Measurements from ENCODE around the gene ASB13. TPM values are rescaled to one million over a fixed set of nuclear protein-coding genes. Genes with fewer than 3 reads are reported as not detected.

Gene ASB13, protein sequence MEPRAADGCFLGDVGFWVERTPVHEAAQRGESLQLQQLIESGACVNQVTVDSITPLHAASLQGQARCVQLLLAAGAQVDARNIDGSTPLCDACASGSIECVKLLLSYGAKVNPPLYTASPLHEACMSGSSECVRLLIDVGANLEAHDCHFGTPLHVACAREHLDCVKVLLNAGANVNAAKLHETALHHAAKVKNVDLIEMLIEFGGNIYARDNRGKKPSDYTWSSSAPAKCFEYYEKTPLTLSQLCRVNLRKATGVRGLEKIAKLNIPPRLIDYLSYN
- polyA plus RNA-seq (2012; ENCODE audit: missing spikeins) = 0.53 TPM

DNA sequence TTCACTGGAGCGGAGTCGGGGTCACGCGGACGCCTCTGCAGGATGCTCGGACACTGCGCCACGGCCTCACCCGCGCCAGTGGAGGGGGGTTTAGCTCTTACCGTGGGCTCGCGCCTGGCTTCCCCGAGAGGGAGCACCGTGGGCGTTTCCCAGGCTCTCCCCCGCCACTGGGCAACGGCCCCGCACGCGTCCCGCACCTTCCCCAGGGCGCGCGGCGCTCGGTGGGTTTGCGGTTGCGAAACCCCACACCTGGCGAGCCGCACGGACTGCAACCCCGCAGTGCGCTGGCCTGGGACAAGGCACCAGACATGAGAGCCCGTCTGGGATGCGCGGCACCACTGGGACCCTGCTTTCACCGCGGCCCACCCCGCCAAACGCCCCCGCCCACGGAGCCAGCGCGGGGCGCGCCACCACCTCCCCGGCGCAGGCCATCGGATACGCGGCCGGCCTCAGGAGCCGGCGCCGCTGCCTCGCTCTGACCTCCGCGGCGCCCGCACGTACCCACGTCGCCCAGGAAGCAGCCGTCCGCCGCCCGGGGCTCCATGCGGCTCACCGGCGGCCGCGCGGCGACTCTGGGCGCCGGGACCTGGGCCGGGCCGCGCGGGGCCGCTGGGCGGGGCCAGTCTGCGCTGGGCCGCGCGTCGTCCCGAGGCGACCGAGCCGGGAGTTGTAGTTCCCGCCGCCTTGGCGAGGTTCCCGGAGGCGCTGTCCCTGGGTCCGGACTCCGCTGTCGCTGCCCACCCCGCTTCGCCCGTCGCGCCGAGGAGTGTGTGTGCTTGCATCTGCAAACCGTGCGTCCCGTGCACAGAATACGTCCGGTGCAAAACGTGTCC is at the start of gene ASB13:
TSS of gene ASB13 (minus strand) at position 588 of the 833 bp plus-strand sequence. CDS start at position 544, 44 bp downstream.
- TF ChIP-seq TAF1 (IDR thresholded peaks at IDR 0.05; ENCODE audit: borderline replicate concordance, low read depth, low read length) = no peak
- TF ChIP-seq POLR2A (IDR thresholded peaks at IDR 0.05; ENCODE audit: low read depth, low read length) = no peak
- TF ChIP-seq POLR2AphosphoS5 (IDR thresholded peaks at IDR 0.05; ENCODE audit: low read depth, low read length) = no peak
- no peak for FAIRE-seq
- DNase-seq (ENCODE audit: insufficient read length) = no peak

GRCh38 chr10:5711642-5712041 is 45.2 kb upstream of the ASB13 start:
- FAIRE-seq (no peak), DNase-seq (ENCODE audit: insufficient read length) (no peak)
- no peak for TF ChIP-seq TAF1 (IDR thresholded peaks at IDR 0.05; ENCODE audit: borderline replicate concordance, low read depth, low read length)
- no peak for TF ChIP-seq POLR2AphosphoS5 (IDR thresholded peaks at IDR 0.05; ENCODE audit: low read depth, low read length)
- TF ChIP-seq POLR2A (IDR thresholded peaks at IDR 0.05; ENCODE audit: low read depth, low read length) = no peak

DNA sequence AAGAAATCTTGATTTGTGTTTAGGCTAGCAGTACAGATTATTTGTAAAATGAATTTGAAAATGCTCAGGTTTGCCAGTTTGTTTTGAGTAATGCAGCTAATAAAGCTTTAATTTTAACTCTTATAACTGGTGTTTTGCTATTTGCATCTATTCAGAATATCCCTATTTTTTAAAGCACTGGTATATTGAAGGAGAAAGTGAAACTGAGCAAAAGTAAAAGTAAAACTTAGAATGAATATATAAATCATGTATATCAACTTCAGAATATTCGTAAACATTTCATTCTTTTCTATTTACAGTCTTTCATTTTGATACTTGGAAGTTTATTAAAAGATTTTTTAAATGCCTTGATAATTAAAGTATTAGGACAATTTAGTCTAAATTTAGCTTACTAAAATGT is 44.5 kb upstream of the ASB13 start:
- FAIRE-seq (no peak), DNase-seq (ENCODE audit: insufficient read length) (no peak)
- TF ChIP-seq TAF1 (IDR thresholded peaks at IDR 0.05; ENCODE audit: borderline replicate concordance, low read depth, low read length) = no peak
- no peak for TF ChIP-seq POLR2AphosphoS5 (IDR thresholded peaks at IDR 0.05; ENCODE audit: low read depth, low read length)
- no peak for TF ChIP-seq POLR2A (IDR thresholded peaks at IDR 0.05; ENCODE audit: low read depth, low read length)

- TF ChIP-seq TAF1 (IDR thresholded peaks at IDR 0.05; ENCODE audit: borderline replicate concordance, low read depth, low read length) = no peak
- no peak for TF ChIP-seq POLR2A (IDR thresholded peaks at IDR 0.05; ENCODE audit: low read depth, low read length)
- no peak for TF ChIP-seq POLR2AphosphoS5 (IDR thresholded peaks at IDR 0.05; ENCODE audit: low read depth, low read length)
- FAIRE-seq = peak; percentile 70
- no peak for DNase-seq (ENCODE audit: insufficient read length)
Observed at GRCh38 chr10:5709865-5710264, 43.5 kb upstream of the ASB13 start.

DNA sequence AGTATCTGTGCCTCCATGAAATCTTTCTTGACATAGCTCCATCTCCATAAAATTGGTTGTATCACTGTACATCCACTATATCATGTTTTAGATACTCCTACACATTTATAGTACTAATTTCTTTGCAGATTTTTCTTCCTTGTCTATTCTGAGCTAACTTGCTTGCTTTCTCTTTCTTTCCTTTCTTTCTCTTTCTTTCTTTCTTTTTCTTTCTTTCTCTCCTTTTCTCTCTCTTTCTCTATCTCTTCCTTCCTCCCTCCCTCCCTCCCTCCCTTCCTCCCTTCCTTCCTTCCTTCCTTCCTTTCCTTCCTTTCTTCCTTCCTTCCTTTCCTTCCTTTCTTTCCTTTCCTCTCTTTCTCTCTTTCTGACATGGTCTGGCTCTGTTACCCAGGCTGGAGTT is 42.0 kb upstream of the ASB13 start:
- FAIRE-seq = no peak
- TF ChIP-seq POLR2AphosphoS5 (IDR thresholded peaks at IDR 0.05; ENCODE audit: low read depth, low read length) = no peak
- TF ChIP-seq TAF1 (IDR thresholded peaks at IDR 0.05; ENCODE audit: borderline replicate concordance, low read depth, low read length) = no peak
- TF ChIP-seq POLR2A (IDR thresholded peaks at IDR 0.05; ENCODE audit: low read depth, low read length) = no peak

GRCh38 chr10:5698062-5698461 is 31.7 kb upstream of the ASB13 start:
- FAIRE-seq = peak; percentile 65
- TF ChIP-seq POLR2A (IDR thresholded peaks at IDR 0.05; ENCODE audit: low read depth, low read length) (no peak), POLR2AphosphoS5 (IDR thresholded peaks at IDR 0.05; ENCODE audit: low read depth, low read length) (no peak), TAF1 (IDR thresholded peaks at IDR 0.05; ENCODE audit: borderline replicate concordance, low read depth, low read length) (no peak)
- no peak for DNase-seq (ENCODE audit: insufficient read length)

More for the DNA sequence above, 42.0 kb upstream of the ASB13 start:
- DNase-seq (ENCODE audit: insufficient read length) = no peak

- DNase-seq (ENCODE audit: insufficient read length) (no peak), FAIRE-seq (no peak)
- TF ChIP-seq TAF1 (IDR thresholded peaks at IDR 0.05; ENCODE audit: borderline replicate concordance, low read depth, low read length) (no peak), POLR2AphosphoS5 (IDR thresholded peaks at IDR 0.05; ENCODE audit: low read depth, low read length) (no peak), POLR2A (IDR thresholded peaks at IDR 0.05; ENCODE audit: low read depth, low read length) (no peak)
Observed at GRCh38 chr10:5697342-5697741, 30.9 kb upstream of the ASB13 start.

- TF ChIP-seq POLR2AphosphoS5 (IDR thresholded peaks at IDR 0.05; ENCODE audit: low read depth, low read length) (no peak), TAF1 (IDR thresholded peaks at IDR 0.05; ENCODE audit: borderline replicate concordance, low read depth, low read length) (no peak), POLR2A (IDR thresholded peaks at IDR 0.05; ENCODE audit: low read depth, low read length) (no peak)
- DNase-seq (ENCODE audit: insufficient read length) (no peak), FAIRE-seq (no peak)
Observed at GRCh38 chr10:5694573-5694972, 28.2 kb upstream of the ASB13 start.

GRCh38 chr10:5692461-5693358 is 26.3 kb upstream of the ASB13 start:
- FAIRE-seq (peak; percentile 97), DNase-seq (ENCODE audit: insufficient read length) (peak; percentile 46)
- peak; percentile 37; the same call in 1 of the 2 replicates for TF ChIP-seq POLR2A (IDR thresholded peaks at IDR 0.05; ENCODE audit: low read depth, low read length)
- TF ChIP-seq POLR2AphosphoS5 (IDR thresholded peaks at IDR 0.05; ENCODE audit: low read depth, low read length) = no peak

- FAIRE-seq = no peak
Observed at GRCh38 chr10:5691786-5692185, 25.4 kb upstream of the ASB13 start.

DNA sequence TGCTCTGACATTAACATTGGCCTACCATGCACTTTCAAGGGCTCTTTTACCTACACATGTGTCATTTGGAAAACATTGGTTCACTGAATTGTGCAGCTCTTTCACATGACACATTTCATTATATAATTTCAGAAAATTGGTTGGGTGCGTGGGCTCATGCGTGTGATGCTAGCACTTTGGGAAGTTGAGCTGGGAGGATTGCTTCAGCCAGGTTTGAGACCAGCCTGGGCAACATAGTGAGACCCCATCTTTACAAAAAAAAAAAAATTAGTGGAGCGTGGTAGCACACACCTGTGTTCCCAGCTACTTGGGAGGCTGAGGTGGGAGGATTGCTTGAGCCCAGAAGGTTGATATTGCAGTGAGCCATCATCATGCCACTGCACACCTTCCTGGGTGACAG is 22.2 kb upstream of the ASB13 start:
- DNase-seq (ENCODE audit: insufficient read length) = no peak
- FAIRE-seq = no peak
- no peak for TF ChIP-seq POLR2A (IDR thresholded peaks at IDR 0.05; ENCODE audit: low read depth, low read length)
- TF ChIP-seq POLR2AphosphoS5 (IDR thresholded peaks at IDR 0.05; ENCODE audit: low read depth, low read length) = no peak
- TF ChIP-seq TAF1 (IDR thresholded peaks at IDR 0.05; ENCODE audit: borderline replicate concordance, low read depth, low read length) = no peak

More at GRCh38 chr10:5691786-5692185, 25.4 kb upstream of the ASB13 start:
- DNase-seq (ENCODE audit: insufficient read length) = no peak
- TF ChIP-seq TAF1 (IDR thresholded peaks at IDR 0.05; ENCODE audit: borderline replicate concordance, low read depth, low read length) = no peak
- TF ChIP-seq POLR2AphosphoS5 (IDR thresholded peaks at IDR 0.05; ENCODE audit: low read depth, low read length) = no peak
- TF ChIP-seq POLR2A (IDR thresholded peaks at IDR 0.05; ENCODE audit: low read depth, low read length) = no peak

All from GM12892 (cell line).